COLO829 (cell line): Measurements from ENCODE around the gene KYAT1.
"Not testable (repeated sequence)": the region's sequence is repeated elsewhere in the genome, so short reads cannot be mapped to it uniquely, and the experiment has no call there.

ENCODE experiments used
- DNase-seq: peaks from one replicate; pipeline ENCODE4 v3.0.0; 2012; ENCODE audit warnings: low spot score

KYAT1 gene

DNA sequence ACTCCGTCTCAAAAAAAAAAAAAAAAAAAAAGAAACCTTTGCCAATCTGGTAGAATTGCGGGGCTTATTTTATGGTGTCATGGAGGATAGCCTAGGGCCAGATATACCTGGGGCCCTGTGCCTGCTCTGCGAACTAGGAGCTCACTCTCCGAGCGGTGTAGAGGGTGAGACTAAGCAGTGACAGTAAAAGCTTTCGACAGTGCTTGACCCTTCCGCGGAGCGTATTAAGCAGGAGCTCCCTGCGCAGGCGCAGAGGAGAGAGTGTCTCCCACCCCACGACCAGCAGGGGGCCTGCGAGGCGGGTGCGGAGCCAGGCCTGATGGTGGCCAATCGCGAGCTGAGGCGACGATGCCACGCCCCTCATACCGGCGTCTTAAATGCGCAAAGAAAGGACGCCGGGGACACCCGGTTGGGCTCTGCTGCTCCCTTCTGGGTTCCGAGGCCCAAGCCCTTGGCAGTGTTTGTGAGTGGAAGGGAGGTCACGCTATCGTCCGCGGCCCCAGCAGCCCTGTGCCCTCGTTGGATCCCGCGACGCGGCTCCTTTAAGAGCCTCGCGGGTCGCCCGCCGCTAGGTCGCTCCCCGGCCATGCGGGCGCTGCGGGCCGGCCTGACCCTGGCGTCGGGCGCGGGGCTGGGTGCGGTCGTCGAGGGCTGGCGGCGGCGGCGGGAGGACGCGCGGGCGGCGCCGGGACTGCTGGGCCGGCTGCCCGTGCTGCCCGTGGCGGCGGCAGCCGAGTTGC is 63.5 kb downstream of the KYAT1 start, which contains the start of gene ENDOG:
ENDOG (plus strand) TSS at position 402 of the 740 bp plus-strand sequence; CDS start at position 587, 185 bp downstream.
- peak; percentile 100 for DNase-seq

GRCh38 chr9:128810873-128811272 is 70.9 kb downstream of the KYAT1 start:
- no peak for DNase-seq

DNA sequence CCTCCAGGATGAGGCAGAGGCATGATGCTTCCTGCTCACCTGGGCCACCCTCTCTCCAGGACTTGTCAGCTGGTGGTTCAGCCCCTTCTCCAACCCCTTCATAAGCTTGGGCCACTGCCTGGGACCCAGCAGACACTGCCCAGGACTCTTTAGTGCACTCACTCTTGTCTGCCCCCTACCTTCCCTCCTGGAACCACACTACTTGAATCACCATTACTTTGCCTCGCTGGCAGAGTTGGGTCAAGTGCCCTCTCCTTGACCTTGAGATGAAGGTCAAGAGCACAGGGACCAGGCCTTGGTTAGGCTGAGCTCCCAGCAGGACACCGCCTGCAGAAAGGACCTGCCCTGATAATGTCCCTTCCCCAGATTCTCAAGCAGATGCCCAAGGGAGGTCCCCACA is 71.9 kb downstream of the KYAT1 start:
- no peak for DNase-seq

- no peak for DNase-seq
Observed at GRCh38 chr9:128809036-128809599, 72.6 kb downstream of the KYAT1 start.

DNA sequence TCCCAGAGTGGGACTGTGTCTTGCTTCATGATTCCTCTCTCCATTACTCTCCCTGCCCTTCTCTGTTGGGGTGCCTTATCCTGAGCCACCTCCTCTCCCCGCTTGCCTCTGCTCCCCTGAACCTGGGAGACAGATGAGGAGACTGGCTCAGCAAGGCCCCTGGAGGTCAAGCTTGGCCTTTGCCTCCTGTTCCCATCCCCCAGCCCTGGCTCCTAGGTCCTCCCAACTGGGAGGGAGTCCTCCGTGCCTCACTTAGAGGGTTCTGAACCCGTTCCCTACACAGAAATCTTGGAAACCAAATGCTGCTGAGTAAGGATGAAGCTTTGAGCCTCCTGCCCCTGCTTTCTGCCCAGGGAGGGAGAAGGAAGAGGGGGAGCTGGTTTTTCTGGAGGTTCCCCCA is 73.2 kb downstream of the KYAT1 start:
- DNase-seq = no peak

DNA sequence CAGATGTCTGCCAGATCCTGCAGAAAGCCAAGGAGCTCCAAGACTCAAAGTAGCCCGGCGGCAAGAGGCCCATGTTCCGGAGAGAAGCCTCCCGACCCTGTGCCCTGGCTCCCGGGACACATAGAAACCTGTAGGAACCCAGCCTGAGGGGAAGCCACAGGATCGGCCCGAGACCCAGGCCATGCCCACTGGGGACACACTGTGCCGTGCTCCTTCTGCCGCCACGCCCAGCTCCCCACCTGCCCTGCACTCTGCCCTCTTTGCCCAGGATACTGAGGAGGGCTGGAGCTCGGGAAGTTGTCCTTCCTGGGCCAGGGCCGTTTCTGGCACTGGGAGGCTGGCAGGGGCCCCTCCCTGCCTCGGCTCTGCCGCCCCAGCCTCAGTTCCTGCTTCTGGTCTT is 73.9 kb downstream of the KYAT1 start:
- no peak for DNase-seq

GRCh38 chr9:128805661-128806060 is 76.1 kb downstream of the KYAT1 start:
- DNase-seq = no peak

DNA sequence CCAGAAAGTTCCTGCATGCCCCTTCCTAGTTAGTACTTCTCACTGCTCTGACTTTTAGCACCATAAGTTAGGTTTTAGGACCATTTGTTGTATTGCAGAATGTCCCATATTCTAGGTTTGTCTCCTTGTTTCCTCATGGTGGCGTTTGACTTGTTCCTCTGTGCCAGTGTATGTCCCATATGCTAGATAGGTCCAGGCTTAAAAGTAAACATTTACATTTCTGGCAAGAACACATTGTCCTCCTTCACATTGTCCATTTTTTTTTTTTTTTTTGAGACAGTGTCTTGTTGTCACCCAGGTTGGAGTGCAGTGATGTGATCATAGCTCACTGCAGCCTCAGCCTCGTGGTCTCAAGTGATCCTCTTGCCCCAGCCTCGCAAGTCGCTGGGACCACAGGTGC is 79.3 kb downstream of the KYAT1 start:
- DNase-seq = no peak

DNA sequence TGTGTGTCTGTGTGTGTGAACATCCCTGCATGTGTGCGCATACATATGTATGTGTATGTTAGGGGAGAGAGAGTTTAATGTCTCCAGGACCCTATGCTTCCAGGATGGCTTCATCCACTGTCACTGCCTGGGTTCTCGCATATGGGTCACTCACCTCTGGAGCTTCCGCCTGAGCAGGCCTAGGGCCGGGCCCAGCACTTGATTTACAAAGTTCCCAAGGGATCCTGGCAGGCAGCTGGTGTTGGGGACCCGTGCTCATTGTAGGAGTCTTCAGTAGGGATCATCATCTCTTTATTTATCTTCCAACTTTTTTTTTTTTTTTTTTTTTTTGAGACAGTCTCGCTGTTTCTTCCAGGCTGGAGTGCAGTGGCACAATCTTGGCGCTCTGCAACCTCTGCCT is 81.7 kb downstream of the KYAT1 start:
- no peak for DNase-seq

GRCh38 chr9:128798896-128799295 is 82.9 kb downstream of the KYAT1 start:
- no peak for DNase-seq

DNA sequence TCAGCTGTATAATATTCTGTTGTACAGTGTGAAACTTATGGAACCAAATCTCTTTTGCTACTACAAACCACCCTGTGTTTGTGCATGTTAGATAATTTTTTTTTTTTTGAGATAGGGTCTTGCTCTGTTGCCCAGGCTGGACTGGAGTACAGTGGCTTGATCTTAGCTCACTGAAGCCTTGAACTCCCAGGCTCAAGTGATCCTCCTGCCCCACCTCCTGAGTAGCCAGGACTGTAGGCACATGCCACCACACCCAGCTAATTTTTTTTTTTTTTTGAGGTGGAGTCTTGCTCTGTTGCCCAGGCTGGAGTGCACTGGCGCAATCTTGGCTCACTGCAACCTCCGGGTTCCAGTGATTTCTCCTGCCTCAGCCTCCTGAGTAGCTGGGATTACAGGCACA is 86.8 kb downstream of the KYAT1 start:
- DNase-seq = not testable (repeated sequence)

- no peak for DNase-seq
Observed at GRCh38 chr9:128792978-128793686, 88.6 kb downstream of the KYAT1 start.

- DNase-seq = no peak
Observed at GRCh38 chr9:128792134-128792533, 89.6 kb downstream of the KYAT1 start.

- DNase-seq = no peak
Observed at GRCh38 chr9:128790536-128790935, 91.2 kb downstream of the KYAT1 start.

- DNase-seq = no peak
Observed at GRCh38 chr9:128788445-128788844, 93.3 kb downstream of the KYAT1 start.

DNA sequence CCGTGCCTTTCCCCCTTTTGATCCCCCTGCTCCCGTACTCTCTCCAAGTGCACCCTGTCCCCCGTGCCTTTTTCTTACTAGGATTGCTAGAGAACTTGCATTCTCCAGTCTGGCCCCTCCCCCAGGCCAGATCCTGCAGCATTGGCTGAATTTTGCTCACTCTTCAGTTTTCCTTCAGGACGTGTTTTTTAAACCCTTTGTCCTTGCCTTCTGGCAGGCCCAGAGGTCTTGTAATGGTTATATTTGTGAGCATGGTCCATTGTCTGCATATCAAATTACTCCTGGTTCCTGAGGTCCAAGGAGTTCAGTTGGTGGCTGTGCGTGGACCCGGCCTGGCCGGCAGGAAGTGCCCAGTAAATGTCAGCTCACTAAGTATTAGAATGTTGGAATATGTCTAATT is 94.1 kb downstream of the KYAT1 start:
- DNase-seq = no peak

DNA sequence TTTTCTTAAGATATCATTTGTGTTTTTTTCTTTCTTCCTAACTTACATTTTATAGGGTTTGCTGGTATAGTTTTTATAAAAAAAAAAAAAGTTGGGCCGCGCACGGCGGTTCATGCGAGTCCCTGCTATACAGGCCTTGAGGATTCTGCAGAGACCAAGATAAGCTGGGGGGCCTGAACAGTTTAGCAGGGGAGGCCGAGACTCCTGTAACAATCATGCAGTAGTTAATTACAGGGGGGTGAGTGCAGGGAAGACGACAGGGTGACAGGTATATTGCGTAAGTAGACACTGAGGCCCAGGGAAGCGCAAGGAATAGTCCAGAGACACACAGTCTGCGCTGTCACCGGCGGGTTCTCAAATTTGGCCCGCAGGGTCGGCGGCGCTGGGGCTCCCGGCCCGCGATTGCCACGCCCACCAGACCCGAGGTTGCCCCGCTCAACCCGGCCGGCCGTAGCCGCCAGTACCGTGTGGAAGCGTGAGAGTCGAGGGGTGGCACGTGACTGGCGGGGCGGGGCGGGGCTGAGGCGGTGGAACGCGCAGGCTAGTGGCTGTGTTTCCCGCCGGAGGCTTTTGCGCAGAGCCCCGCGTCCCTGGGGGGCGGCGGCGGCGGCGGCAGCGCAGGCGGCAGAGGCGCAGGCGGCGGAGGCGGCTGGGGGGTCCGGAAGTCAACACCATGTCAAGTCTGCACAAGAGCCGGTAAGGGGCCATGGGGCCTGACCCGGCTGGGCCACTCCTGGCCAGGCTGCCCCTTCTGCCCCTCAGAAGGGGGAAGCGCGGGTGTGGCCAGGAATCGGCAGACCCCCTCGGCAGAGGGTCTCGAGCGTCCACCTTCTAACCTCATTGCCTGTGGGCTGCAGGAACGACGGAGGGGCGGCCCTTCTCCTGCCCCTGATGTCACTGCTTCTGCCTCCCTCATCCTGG is 94.8 kb downstream of the KYAT1 start, which contains the start of gene TBC1D13:
TBC1D13 (plus strand) TSS at position 573 of the 921 bp plus-strand sequence; CDS start at position 674, 101 bp downstream.
- peak; percentile 97 for DNase-seq

DNA sequence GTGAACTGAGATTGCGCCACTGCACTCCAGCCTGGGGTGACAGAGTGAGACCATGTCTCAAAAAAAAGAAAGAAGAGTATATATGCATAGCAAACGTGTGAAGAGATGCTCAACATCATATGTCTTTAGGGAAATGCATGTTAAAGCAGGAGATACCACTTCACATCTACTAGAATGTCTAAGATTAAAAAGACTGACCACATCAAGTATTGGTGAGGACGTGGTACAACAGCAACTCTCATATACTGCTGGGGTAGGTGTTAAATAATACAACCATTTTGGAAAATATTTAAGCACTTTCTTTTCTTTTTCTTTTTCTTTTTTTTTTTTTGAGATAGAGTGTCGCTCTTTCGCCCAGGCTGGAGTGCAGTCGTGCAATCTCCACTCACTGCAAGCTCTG is 96.3 kb downstream of the KYAT1 start:
- DNase-seq = no peak
